GM12878 (cell line): Measurements from ENCODE around the gene MITF. TPM values are rescaled to one million over a fixed set of nuclear protein-coding genes. Genes with fewer than 3 reads are reported as not detected.

Experiments
- ATAC-seq: fragments of 200-7000 bp; cut with Tn5 transposase; 3 replicates; pipeline ENCODE4 v1.9.1; 2020; ENCODE audit warnings: mild to moderate bottlenecking, moderate library complexity
- BruUV-seq: library from RNA; stranded (reverse); fragments of 400-500 nt; replicated peaks from 2 replicates; lab custom pipeline; 2021; lab: Mats Ljungman, UMichigan
- CTCF ChIA-PET: fragments of 300-600 bp; sonication (Branson Sonifier 250); formaldehyde crosslinking; extraction: SDS; loops from one replicate; lab custom pipeline; 2021; ENCODE audit warnings: inconsistent platforms; lab: Yijun Ruan, JAX
- POLR2A ChIA-PET: fragments of 350-600 bp; formaldehyde crosslinking; extraction: SDS; loops from one replicate; lab custom pipeline; 2021; ENCODE audit warnings: inconsistent platforms; lab: Charles Lee
- RAD21 ChIA-PET: fragments of 300-600 bp; sonication (Branson Sonifier 250); formaldehyde crosslinking; loops from one replicate; lab custom pipeline; 2023; ENCODE audit warnings: antibody characterized with exemption; ENCODE audit not compliant: unreplicated experiment; lab: Charles Lee
- SMC1A ChIA-PET: fragments of 300-600 bp; sonication (Branson Sonifier 250); formaldehyde crosslinking; loops from one replicate; lab custom pipeline; 2023; ENCODE audit not compliant: unreplicated experiment, uncharacterized antibody; lab: Charles Lee
- DNase-seq: peaks from one replicate; pipeline ENCODE4 v3.0.0-alpha.2; 2011; ENCODE audit warnings: low read depth, low spot score
- FAIRE-seq: peaks from 3 replicates; lab custom pipeline; 2011; peaks lifted over from hg19 to GRCh38; lab: Jason Lieb, UNC
- H2AFZ ChIP-seq: 2 replicates; pipeline ENCODE4 v1.6.0; 2011; ENCODE audit warnings: low read depth, low read length, control low read depth; ENCODE audit not compliant: control insufficient read depth
- H3K27ac ChIP-seq: 2 replicates; pipeline ENCODE4 v1.5.1; 2011; ENCODE audit warnings: control low read depth; ENCODE audit not compliant: control insufficient read depth, insufficient read depth
- H3K27me3 ChIP-seq, 2 experiments: replicated peaks in 1 of 2; 2 replicates each; pipeline versions ENCODE4 v1.6.0 to v1.6.1; 2011; ENCODE audit warnings: low read length in 1 of 2; ENCODE audit not compliant: control insufficient read depth in 2 of 2, insufficient read depth in 2 of 2
- H3K36me3 ChIP-seq, 2 experiments: 2 replicates each; pipeline ENCODE4 v1.5.1; 2011; ENCODE audit warnings: low read length in 1 of 2; ENCODE audit not compliant: control insufficient read depth in 2 of 2, insufficient read depth in 2 of 2
- H3K4me1 ChIP-seq: 2 replicates; pipeline ENCODE4 v1.6.1; 2011; ENCODE audit warnings: mild to moderate bottlenecking, low read length, moderate library complexity, mixed read lengths; ENCODE audit not compliant: control insufficient read depth, insufficient read depth
- H3K4me2 ChIP-seq: 2 replicates; pipeline ENCODE4 v1.6.0; 2011; ENCODE audit warnings: control low read depth; ENCODE audit not compliant: control insufficient read depth, insufficient read depth
- H3K4me3 ChIP-seq: fragments of 200-600 bp; sonication (generic); 2 replicates; pipeline ENCODE4 v1.5.1; 2016
- H3K79me2 ChIP-seq: 2 replicates; pipeline ENCODE4 v1.6.0; 2011; ENCODE audit warnings: low read length; ENCODE audit not compliant: control insufficient read depth, insufficient read depth
- H3K9ac ChIP-seq: 2 replicates; pipeline ENCODE4 v1.8.0; 2011; ENCODE audit warnings: low read length, control low read depth, mixed read lengths; ENCODE audit not compliant: control insufficient read depth, insufficient read depth
- H3K9me3 ChIP-seq: replicated peaks from 3 replicates; pipeline ENCODE4 v1.5.1; 2011; ENCODE audit warnings: mild to moderate bottlenecking, low read length; ENCODE audit not compliant: control insufficient read depth, insufficient read depth
- H4K20me1 ChIP-seq: 2 replicates; pipeline ENCODE4 v1.6.0; 2011; ENCODE audit not compliant: control insufficient read depth, insufficient read depth
- ASH2L ChIP-seq: fragments of 300-600, 200-600 bp; sonication (generic); IDR thresholded peaks from 2 replicates; pipeline ENCODE4 v1.6.1; 2017; ENCODE audit warnings: low read depth, mild to moderate bottlenecking, borderline replicate concordance
- CBX3 ChIP-seq: fragments of 200-600 bp; sonication (generic); IDR thresholded peaks from 2 replicates; pipeline ENCODE4 v1.6.1; 2016; ENCODE audit warnings: low read depth, borderline replicate concordance
- CHD1 ChIP-seq: IDR thresholded peaks from 2 replicates; pipeline ENCODE4 v1.6.1; 2012; ENCODE audit warnings: low read depth, low read length, improper control_type of control experiment
- E2F4 ChIP-seq: IDR thresholded peaks from 2 replicates; pipeline ENCODE4 v1.6.1; 2012; ENCODE audit warnings: low read depth, low read length, improper control_type of control experiment
- EP300 ChIP-seq, 2 experiments: fragments of 150-350 bp in 1 of 2; IDR thresholded peaks; 2 replicates each; pipeline ENCODE4 v1.6.1; 2011 to 2012; ENCODE audit warnings: low read depth in 2 of 2, low read length in 2 of 2, borderline replicate concordance in 1 of 2, improper control_type of control experiment in 1 of 2, inconsistent platforms in 1 of 2; ENCODE audit not compliant: control insufficient read depth in 1 of 2
- FOXM1 ChIP-seq: IDR thresholded peaks from 2 replicates; pipeline ENCODE4 v1.6.1; 2012; ENCODE audit warnings: low read depth, mild to moderate bottlenecking, inconsistent platforms, low read length, moderate library complexity
- IRF4 ChIP-seq: IDR thresholded peaks from 2 replicates; pipeline ENCODE4 v1.6.1; 2011; ENCODE audit warnings: low read depth, low read length
- LARP7 ChIP-seq: fragments of 450-650 bp; IDR thresholded peaks from 2 replicates; pipeline ENCODE4 v1.6.1; 2017; ENCODE audit warnings: mild to moderate bottlenecking
- NR2C2 ChIP-seq: IDR thresholded peaks from 2 replicates; pipeline ENCODE4 v1.6.1; 2011; ENCODE audit warnings: borderline replicate concordance, low read depth; ENCODE audit not compliant: control insufficient read depth, insufficient read length
- RBBP5 ChIP-seq: fragments of 200-600 bp; sonication (generic); conservative IDR thresholded peaks from 2 replicates; pipeline ENCODE4 v1.6.1; 2016
- SIX5 ChIP-seq: IDR thresholded peaks from 2 replicates; pipeline ENCODE4 v1.6.1; 2011; ENCODE audit warnings: mild to moderate bottlenecking, low read depth, low read length, moderate library complexity; ENCODE audit not compliant: severe bottlenecking
- SPI1 ChIP-seq: IDR thresholded peaks from 2 replicates; pipeline ENCODE4 v1.6.1; 2011; ENCODE audit warnings: low read depth, mild to moderate bottlenecking, low read length, moderate library complexity, borderline replicate concordance; ENCODE audit not compliant: insufficient read depth
- TAF1 ChIP-seq: IDR thresholded peaks from 2 replicates; pipeline ENCODE4 v1.6.1; 2011; ENCODE audit warnings: mild to moderate bottlenecking, low read depth, low read length, borderline replicate concordance
- TCF7 ChIP-seq: IDR thresholded peaks from 2 replicates; pipeline ENCODE4 v1.6.1; 2014; ENCODE audit warnings: antibody characterized with exemption, borderline replicate concordance
- ZBED1 ChIP-seq: IDR thresholded peaks from 2 replicates; pipeline ENCODE4 v1.6.1; 2016; ENCODE audit warnings: borderline replicate concordance
- WGBS: methylation state at CpG from one replicate; pipeline ENCODE4 v1.1.6; 2016; ENCODE audit warnings: low lambda C conversion rate; ENCODE audit not compliant: insufficient replicate concordance, insufficient coverage; ENCODE audit errors: missing lambda C conversion rate; 5-methylcytosine and 5-hydroxymethylcytosine counted together
- in situ Hi-C: fragments of 300-500 bp; cut with MboI; formaldehyde crosslinking; loops from 9 replicates; pipeline ENCODE4 v1.14.3; 2018; ENCODE audit warnings: mixed read lengths
- intact Hi-C: fragments of 100-400 bp; cut with micrococcal nuclease; formaldehyde crosslinking; loops from one replicate; pipeline ENCODE4 v1.14.2; 2022; ENCODE audit not compliant: unreplicated experiment
- polyA plus RNA-seq, 11 experiments: library from polyadenylated mRNA; depleted of rRNA in 4 of 11; unstranded in 6 of 11; stranded (reverse) in 5 of 11; fragments of >200 nt; fragmentation: Nextera tagmentation in 4 of 11; fragmentation: Illumina TruSeq in 1 of 11; extraction: Ambion mirVana in 4 of 11; extraction: Trizol in 1 of 11; gene quantifications; 1 replicate in 1 of 11; 2 replicates in 10 of 11; pipeline versions ENCODE4 v1.2.1 to v1.2.3, GENCODE V29; 2011 to 2016; ENCODE audit warnings: inconsistent platforms in 2 of 11, missing spikeins in 2 of 11, low read depth in 1 of 11
- total RNA-seq, 4 experiments: library from RNA; depleted of rRNA in 3 of 4; stranded (reverse); fragments of >200 nt in 3 of 4; fragmentation: Illumina TruSeq in 1 of 4; extraction: Trizol in 1 of 4; gene quantifications; 2 replicates each; pipeline versions ENCODE4 v1.2.1 to v1.2.3, GENCODE V29; 2013 to 2021
- TF ChIP-seq, protein P1 (sequence below): IDR thresholded peaks from 2 replicates; pipeline ENCODE4 v1.6.1; 2012; ENCODE audit warnings: low read depth, low read length, improper control_type of control experiment
- TF ChIP-seq, protein P2 (sequence below): fragments of 450-650 bp; IDR thresholded peaks from 2 replicates; pipeline ENCODE4 v1.6.1; 2017; ENCODE audit warnings: mild to moderate bottlenecking

MITF gene
- total and polyA plus RNA-seq, 10 of the 15 experiments (the other 5 are each of a cell fraction or from before 2014, with no cell fraction given): under 0.01 to 0.90 (median 0.06) TPM; not detected in 3

DNA sequence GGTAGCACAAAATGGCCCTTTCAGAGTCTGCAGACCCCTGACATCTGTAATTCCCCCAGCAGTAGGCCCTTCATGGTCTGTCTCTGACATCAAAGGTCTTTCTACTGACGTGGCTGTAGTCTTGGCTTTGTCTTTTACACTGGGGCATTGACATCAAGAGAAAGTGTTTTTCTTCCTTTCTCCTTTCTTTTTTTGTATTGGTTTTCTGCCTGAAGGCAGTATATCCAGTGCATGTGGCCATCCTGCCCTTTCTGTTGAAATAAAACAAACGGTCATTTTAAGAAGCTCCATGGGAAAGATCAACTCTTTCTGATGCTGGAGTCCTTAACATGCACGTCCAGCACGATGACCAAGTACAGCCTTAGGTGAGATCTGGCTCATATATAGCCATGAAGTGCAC is 153.4 kb downstream of the MITF start:
- ChIA-PET SMC1A (no interaction called here), POLR2A (no interaction called here), CTCF (no interaction called here), RAD21 (no interaction called here)
- Histone ChIP-seq H3K4me3 (no peak overlapping the region), H4K20me1 (no peaks in the 10 kb centered on the region), H3K36me3 (no peaks in the 10 kb centered on the region), H2AFZ (no peak overlapping the region), H3K9me3 (no peaks in the 10 kb centered on the region), H3K79me2 (no peaks in the 10 kb centered on the region), H3K27me3 (no peaks in the 10 kb centered on the region), H3K4me2 (no peak overlapping the region), H3K4me1 (no peaks in the 10 kb centered on the region), H3K27ac (no peak overlapping the region), H3K9ac (no peak overlapping the region)
- no TSS peak for BruUV-seq
- no peak for DNase-seq
- 5% methylated on average over 4 of the region's 4 CpGs for WGBS
- in situ Hi-C loops: no loop called here
- no peak for FAIRE-seq
- intact Hi-C loops: no loop called here
- no peak for ATAC-seq
- TF ChIP-seq IRF4 (no peak), CBX3 (no peak), SIX5 (no peak), CHD1 (no peak), ASH2L (no peak), SPI1 (no peak), TCF7 (no peak)
- TF ChIP-seq, protein P1, sequence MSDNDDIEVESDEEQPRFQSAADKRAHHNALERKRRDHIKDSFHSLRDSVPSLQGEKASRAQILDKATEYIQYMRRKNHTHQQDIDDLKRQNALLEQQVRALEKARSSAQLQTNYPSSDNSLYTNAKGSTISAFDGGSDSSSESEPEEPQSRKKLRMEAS: no peak

DNA sequence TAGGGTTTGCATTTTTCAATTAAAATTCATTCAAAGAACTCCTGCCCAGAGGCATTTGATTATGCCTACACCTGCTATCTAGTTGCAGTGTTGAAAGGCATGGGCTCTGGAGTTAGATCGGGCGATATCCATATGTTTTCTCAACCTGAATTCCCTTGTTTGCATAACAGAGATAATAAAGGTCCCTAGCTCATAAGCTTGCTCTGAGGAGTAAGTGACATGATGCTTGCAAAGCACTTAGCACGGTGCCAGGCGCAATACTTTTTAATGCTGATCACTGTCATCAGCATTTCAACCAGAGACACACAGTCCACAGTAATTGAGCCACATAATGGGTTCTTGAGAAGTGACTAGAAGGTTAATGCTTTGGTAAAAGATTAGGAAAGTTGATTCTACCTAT is 154.0 kb downstream of the MITF start:
- Histone ChIP-seq H3K9me3 (no peaks in the 10 kb centered on the region), H3K4me3 (no peak overlapping the region), H3K4me1 (no peaks in the 10 kb centered on the region), H3K4me2 (no peak overlapping the region), H3K27me3 (no peaks in the 10 kb centered on the region), H2AFZ (no peak overlapping the region), H3K27ac (no peak overlapping the region), H3K79me2 (no peaks in the 10 kb centered on the region), H4K20me1 (no peaks in the 10 kb centered on the region), H3K36me3 (no peaks in the 10 kb centered on the region), H3K9ac (no peak overlapping the region)
- SMC1A ChIA-PET: no interaction called here
- CTCF ChIA-PET: no interaction called here
- no peak for TF ChIP-seq NR2C2
- no peak for TF ChIP-seq TAF1
- TF ChIP-seq ZBED1: no peak
- TF ChIP-seq RBBP5: no peak
- no peak for TF ChIP-seq LARP7
- no peak for TF ChIP-seq E2F4
- TF ChIP-seq, protein P2, sequence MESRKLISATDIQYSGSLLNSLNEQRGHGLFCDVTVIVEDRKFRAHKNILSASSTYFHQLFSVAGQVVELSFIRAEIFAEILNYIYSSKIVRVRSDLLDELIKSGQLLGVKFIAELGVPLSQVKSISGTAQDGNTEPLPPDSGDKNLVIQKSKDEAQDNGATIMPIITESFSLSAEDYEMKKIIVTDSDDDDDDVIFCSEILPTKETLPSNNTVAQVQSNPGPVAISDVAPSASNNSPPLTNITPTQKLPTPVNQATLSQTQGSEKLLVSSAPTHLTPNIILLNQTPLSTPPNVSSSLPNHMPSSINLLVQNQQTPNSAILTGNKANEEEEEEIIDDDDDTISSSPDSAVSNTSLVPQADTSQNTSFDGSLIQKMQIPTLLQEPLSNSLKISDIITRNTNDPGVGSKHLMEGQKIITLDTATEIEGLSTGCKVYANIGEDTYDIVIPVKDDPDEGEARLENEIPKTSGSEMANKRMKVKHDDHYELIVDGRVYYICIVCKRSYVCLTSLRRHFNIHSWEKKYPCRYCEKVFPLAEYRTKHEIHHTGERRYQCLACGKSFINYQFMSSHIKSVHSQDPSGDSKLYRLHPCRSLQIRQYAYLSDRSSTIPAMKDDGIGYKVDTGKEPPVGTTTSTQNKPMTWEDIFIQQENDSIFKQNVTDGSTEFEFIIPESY: no peak
- no peak for TF ChIP-seq FOXM1
- TF ChIP-seq EP300 (IDR thresholded peaks at IDR 0.05; ENCODE audit: borderline replicate concordance in 1 of 2, control insufficient read depth in 1 of 2, low read depth in 2 of 2, low read length in 2 of 2): no peak
- no peak for FAIRE-seq
- in situ Hi-C loops (no loop called here), intact Hi-C loops (no loop called here)
- BruUV-seq: no TSS peak
- no peak for ATAC-seq
- WGBS: 83% methylated on average over 4 of the region's 4 CpGs
- POLR2A ChIA-PET: no interaction called here
- DNase-seq: no peak
- RAD21 ChIA-PET: no interaction called here
